LHCN-M2 (cell line): ENCODE results near the gene GRID1. TPM values are rescaled to one million over a fixed set of nuclear protein-coding genes. Genes with fewer than 3 reads are reported as not detected.
A peak's percentile ranks its signal among the peaks of the same experiment; 100 is the strongest.
"Not testable (repeated sequence)": the region's sequence is repeated elsewhere in the genome, so short reads cannot be mapped to it uniquely, and the experiment has no call there.

Experiments
- DNase-seq: peaks from one replicate; pipeline ENCODE4 v3.0.0-alpha.2; 2012; ENCODE audit warnings: low read depth
- total RNA-seq: library from RNA; depleted of rRNA; stranded (reverse); fragments of >200 nt; gene quantifications from 2 replicates; pipeline ENCODE4 v1.2.3, GENCODE V29; 2014

The GRID1 gene
- total RNA-seq, 1 experiment from 2014 or later: not detected

DNA sequence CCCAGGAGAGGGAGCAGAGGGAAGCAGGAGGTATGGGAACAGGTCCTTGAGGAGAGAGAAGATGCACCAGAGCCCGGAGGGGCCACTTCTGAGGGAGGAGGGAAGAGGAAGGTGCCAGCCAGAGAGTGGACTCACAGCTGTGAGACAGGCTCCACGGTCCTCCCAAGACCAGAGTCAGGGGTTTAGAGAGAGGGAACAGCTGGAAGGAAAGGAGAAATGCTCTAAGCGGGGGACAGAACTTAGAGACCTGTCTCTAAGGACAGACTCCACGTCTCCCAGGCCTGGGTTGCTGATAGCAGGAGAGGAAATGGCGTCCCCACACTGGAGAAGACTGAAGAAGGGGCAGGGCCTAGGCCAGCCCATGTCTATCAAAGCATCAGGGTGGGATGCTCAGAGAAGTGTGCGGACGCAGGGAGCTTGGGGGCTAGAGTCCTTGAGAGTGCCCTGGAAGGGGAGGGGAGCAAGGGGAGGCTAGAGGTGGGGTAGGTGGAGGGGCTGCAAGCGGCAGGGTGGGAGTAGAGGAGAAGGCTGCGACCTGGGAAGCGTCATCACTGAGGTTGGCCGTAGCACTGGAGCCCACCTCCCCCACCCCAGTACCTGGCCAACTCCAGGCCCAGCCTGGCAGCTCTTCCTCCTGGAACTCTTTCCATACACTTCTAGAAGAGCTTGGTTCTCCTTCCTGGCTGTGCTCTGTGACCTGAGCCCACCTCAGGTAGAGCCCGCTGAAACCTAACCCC, 25.6 kb upstream of the GRID1 start:
- no peak for DNase-seq

GRCh38 chr10:86391236-86391840, 24.7 kb upstream of the GRID1 start:
- DNase-seq: no peak

GRCh38 chr10:86390337-86391120, 23.9 kb upstream of the GRID1 start:
- no peak for DNase-seq

- DNase-seq: no peak
Observed at GRCh38 chr10:86389441-86390193, 23.0 kb upstream of the GRID1 start.

GRCh38 chr10:86389109-86389440, 22.5 kb upstream of the GRID1 start:
- DNase-seq: not testable (repeated sequence)

- DNase-seq: no peak
Observed at GRCh38 chr10:86388119-86388704, 21.6 kb upstream of the GRID1 start.

GRCh38 chr10:86387178-86387794, 20.7 kb upstream of the GRID1 start:
- no peak for DNase-seq

DNA sequence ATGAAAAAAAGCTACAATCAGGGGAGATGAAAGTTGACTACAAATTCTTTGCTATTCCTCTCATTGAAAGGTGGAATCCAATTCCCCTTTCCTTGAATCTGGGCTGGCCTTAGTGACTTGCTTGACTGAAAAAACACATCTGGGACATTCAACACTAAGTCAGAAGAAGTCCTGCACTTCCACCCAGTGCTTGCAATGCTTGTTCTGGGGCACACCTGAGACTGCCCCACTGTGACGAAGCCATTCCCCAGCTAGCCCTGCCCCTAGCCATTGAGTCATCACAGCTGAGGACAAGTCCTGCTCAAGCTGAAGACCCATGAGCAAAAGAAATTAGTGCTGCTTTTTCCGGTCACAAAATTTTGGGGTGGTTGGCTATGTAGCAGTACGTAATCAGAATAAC, 19.2 kb upstream of the GRID1 start:
- no peak for DNase-seq

GRCh38 chr10:86377797-86378146, 11.2 kb upstream of the GRID1 start:
- DNase-seq: no peak

- peak; percentile 34 for DNase-seq
Observed at GRCh38 chr10:86376852-86377796, 10.5 kb upstream of the GRID1 start.

DNA sequence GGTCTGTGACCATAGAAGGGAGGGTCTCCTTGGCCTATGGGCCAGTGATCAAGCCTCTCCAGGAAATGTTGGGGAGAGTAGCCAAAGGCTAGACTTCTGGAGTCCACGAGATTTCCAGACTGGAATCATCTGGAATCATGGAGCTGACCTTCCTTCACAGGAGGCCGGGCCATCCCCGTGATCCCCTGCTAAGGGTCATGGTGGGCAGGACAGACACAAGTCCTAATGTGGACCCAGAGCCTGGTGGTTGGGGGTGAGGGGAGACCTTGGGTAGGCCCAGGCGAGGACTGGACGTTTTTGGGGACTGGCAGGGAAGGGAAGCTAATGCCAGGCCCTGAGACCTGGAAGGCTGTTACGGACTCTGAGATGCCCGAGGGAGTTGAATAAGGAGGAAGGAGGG, 9.8 kb upstream of the GRID1 start:
- DNase-seq: no peak

DNA sequence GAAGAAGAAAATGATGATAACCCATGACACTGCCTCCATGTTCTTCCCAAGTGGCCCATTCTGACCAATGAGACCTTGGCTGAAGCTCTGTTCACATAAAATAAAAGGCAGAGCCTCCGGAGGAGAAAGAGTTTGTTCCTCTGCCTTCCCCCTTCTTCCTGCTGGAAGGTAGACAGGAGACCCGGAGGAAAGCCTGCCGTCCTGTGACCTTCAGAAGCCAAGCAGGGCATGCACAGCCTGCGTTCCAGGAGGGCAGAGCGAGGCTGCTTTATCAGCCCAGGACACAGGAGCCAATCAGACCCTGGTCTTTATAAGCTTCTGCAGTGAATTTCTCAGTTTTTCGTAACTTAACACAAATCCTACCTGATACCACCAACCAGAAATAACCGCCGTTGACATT, 8.6 kb upstream of the GRID1 start:
- DNase-seq: no peak

- no peak for DNase-seq
Observed at GRCh38 chr10:86374664-86375063, 8.1 kb upstream of the GRID1 start.

DNA sequence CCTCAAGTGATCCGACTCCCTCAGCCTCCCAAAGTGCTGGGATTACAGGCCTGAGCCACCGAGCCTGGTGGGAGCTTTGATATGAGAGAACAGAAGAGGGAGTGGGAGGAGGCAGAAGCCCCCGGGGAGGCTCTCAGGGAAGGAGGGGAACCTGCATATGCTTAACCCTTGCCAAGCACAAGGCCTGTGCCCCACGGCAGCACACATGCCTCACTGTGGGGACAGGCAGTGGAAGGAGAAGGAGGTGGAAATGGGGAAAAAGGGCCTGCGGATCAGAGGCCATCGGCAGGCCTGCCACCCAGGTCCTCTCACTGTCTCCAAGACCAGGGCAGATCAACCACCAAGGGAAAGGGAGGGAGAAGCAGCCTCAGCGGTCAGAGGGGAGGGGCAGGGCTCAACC, 7.2 kb upstream of the GRID1 start:
- DNase-seq: no peak

DNA sequence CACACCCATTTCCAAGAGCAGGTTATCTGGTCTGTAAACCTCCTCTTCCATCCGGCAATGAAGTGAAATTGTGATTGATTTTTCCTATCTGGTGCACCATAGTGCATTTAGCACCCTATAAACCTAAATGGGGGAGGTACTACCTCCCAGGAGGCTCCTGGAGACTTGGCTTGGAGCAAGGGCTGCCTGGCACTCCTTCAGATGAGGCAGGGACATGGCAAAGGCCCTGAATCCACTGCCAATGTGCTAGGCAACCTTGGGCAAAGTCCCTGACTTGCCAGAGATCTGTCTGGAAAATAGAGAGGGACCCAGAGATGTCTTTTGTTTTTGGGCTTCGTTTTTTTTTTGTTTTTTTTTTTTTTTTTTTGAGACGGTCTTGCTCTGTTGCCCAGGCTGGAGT, 6.7 kb upstream of the GRID1 start:
- no peak for DNase-seq

DNA sequence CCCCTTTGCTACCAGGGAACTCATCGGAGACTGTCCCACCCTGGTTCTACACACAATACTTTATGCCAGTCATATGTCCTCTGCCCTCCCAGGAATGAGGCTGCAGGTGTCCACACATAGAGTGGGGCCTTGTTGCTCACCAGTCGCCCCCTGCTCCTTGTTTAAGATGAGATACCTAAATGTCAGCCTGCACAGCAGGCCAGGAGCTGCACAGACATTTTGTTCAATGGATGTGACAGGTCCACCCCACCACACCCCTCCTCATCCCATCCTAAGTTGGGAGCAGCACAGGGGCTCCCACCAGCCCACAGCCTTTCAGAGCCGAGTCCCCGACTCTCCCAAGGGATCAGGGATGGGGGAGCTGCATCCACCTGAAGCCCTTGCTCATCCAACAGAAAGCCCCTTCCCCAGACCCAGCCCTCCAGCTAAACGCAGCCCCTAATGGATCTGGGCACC, 6.2 kb upstream of the GRID1 start:
- DNase-seq: no peak

GRCh38 chr10:86372119-86372783, 5.7 kb upstream of the GRID1 start:
- DNase-seq: no peak

DNA sequence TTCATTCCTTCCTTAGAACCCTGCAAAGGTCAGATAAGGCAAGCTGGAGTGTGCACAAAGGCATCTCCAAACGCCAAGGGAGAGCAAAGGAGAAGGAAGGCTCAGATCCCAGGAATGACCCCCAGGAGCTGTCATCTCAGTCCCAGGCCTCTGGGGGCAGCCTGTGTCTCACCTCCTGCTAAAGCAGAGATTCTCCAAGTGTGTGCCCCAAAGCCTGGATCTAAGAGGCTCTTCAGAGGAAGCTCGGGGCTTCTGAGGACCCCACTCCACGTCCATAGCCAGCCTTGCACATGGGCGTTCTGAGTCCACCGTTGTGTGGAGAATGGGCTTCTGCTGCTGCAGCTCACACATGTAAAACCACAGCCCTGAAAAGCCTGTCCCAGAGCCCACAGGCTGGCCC, 5.1 kb upstream of the GRID1 start:
- DNase-seq: no peak

- DNase-seq: no peak
Observed at GRCh38 chr10:86371116-86371515, 4.5 kb upstream of the GRID1 start.
